ENCODE measurements around the gene ADAMTS17.

The ADAMTS17 gene

GRCh38 chr15:100192097-100193080, 149.4 kb downstream of the ADAMTS17 start:
- Histone ChIP-seq H3K9ac (ENCODE audit: low read depth, low read length) (no peak overlapping the region), H3K36me3 (ENCODE audit: insufficient read depth, low read length) (no peaks in the 10 kb centered on the region), H3K4me1 (ENCODE audit: insufficient read depth, low read length) (no peaks in the 10 kb centered on the region), H3K9me3 (ENCODE audit: control insufficient read depth, insufficient read depth, low read length) (no peaks in the 10 kb centered on the region)

- no peaks in the 10 kb centered on the region for H3K36me3 ChIP-seq (ENCODE audit: insufficient read depth, low read length)
- H3K9me3 ChIP-seq (ENCODE audit: control insufficient read depth, insufficient read depth, low read length) = no peaks in the 10 kb centered on the region
- H3K9ac ChIP-seq (ENCODE audit: low read depth, low read length) = no peak overlapping the region
- H3K4me1 ChIP-seq (ENCODE audit: insufficient read depth, low read length) = no peaks in the 10 kb centered on the region
Measured at GRCh38 chr15:100191161-100191560, 150.6 kb downstream of the ADAMTS17 start.

- Histone ChIP-seq H3K9me3 (ENCODE audit: control insufficient read depth, insufficient read depth, low read length) (no peaks in the 10 kb centered on the region), H3K4me1 (ENCODE audit: insufficient read depth, low read length) (no peaks in the 10 kb centered on the region), H3K36me3 (ENCODE audit: insufficient read depth, low read length) (no peaks in the 10 kb centered on the region), H3K9ac (ENCODE audit: low read depth, low read length) (no peak overlapping the region)
Measured at GRCh38 chr15:100190675-100191074, 151.1 kb downstream of the ADAMTS17 start.

GRCh38 chr15:100189849-100190248, 151.9 kb downstream of the ADAMTS17 start:
- Histone ChIP-seq H3K9me3 (ENCODE audit: control insufficient read depth, insufficient read depth, low read length) (no peaks in the 10 kb centered on the region), H3K4me1 (ENCODE audit: insufficient read depth, low read length) (no peaks in the 10 kb centered on the region), H3K9ac (ENCODE audit: low read depth, low read length) (no peak overlapping the region), H3K36me3 (ENCODE audit: insufficient read depth, low read length) (no peaks in the 10 kb centered on the region)

- Histone ChIP-seq H3K36me3 (ENCODE audit: insufficient read depth, low read length) (no peaks in the 10 kb centered on the region), H3K9me3 (ENCODE audit: control insufficient read depth, insufficient read depth, low read length) (no peaks in the 10 kb centered on the region), H3K4me1 (ENCODE audit: insufficient read depth, low read length) (no peaks in the 10 kb centered on the region), H3K9ac (ENCODE audit: low read depth, low read length) (no peak overlapping the region)
Measured at GRCh38 chr15:100189319-100189718, 152.5 kb downstream of the ADAMTS17 start.

- Histone ChIP-seq H3K36me3 (ENCODE audit: insufficient read depth, low read length) (no peaks in the 10 kb centered on the region), H3K4me1 (ENCODE audit: insufficient read depth, low read length) (no peaks in the 10 kb centered on the region), H3K9me3 (ENCODE audit: control insufficient read depth, insufficient read depth, low read length) (no peaks in the 10 kb centered on the region), H3K9ac (ENCODE audit: low read depth, low read length) (no peak overlapping the region)
Measured at GRCh38 chr15:100187677-100188076, 154.1 kb downstream of the ADAMTS17 start.

GRCh38 chr15:100186960-100187359, 154.8 kb downstream of the ADAMTS17 start:
- Histone ChIP-seq H3K4me1 (ENCODE audit: insufficient read depth, low read length) (no peaks in the 10 kb centered on the region), H3K36me3 (ENCODE audit: insufficient read depth, low read length) (no peaks in the 10 kb centered on the region)

GRCh38 chr15:100186366-100186765, 155.4 kb downstream of the ADAMTS17 start:
- Histone ChIP-seq H3K36me3 (ENCODE audit: insufficient read depth, low read length) (no peaks in the 10 kb centered on the region), H3K9ac (ENCODE audit: low read depth, low read length) (no peak overlapping the region)

More at GRCh38 chr15:100186960-100187359, 154.8 kb downstream of the ADAMTS17 start:
- H3K9me3 ChIP-seq (ENCODE audit: control insufficient read depth, insufficient read depth, low read length) = no peaks in the 10 kb centered on the region
- no peak overlapping the region for H3K9ac ChIP-seq (ENCODE audit: low read depth, low read length)

GRCh38 chr15:100183921-100184495, 157.8 kb downstream of the ADAMTS17 start:
- Histone ChIP-seq H3K9me3 (ENCODE audit: control insufficient read depth, insufficient read depth, low read length) (no peaks in the 10 kb centered on the region), H3K36me3 (ENCODE audit: insufficient read depth, low read length) (no peaks in the 10 kb centered on the region), H3K4me1 (ENCODE audit: insufficient read depth, low read length) (no peaks in the 10 kb centered on the region), H3K9ac (ENCODE audit: low read depth, low read length) (no peak overlapping the region)

More at GRCh38 chr15:100186366-100186765, 155.4 kb downstream of the ADAMTS17 start:
- no peaks in the 10 kb centered on the region for H3K9me3 ChIP-seq (ENCODE audit: control insufficient read depth, insufficient read depth, low read length)
- no peaks in the 10 kb centered on the region for H3K4me1 ChIP-seq (ENCODE audit: insufficient read depth, low read length)

- H3K9ac ChIP-seq (ENCODE audit: low read depth, low read length) = no peak overlapping the region
- H3K36me3 ChIP-seq (ENCODE audit: insufficient read depth, low read length) = no peaks in the 10 kb centered on the region
Measured at GRCh38 chr15:100180921-100181320, 160.9 kb downstream of the ADAMTS17 start.

GRCh38 chr15:100175406-100176114, 166.2 kb downstream of the ADAMTS17 start:
- Histone ChIP-seq H3K4me1 (ENCODE audit: insufficient read depth, low read length) (no peaks in the 10 kb centered on the region), H3K9me3 (ENCODE audit: control insufficient read depth, insufficient read depth, low read length) (0 out of 2 replicates have a peak, but pooled peaks cover 4% of the 10 kb centered on the region), H3K36me3 (ENCODE audit: insufficient read depth, low read length) (no peaks in the 10 kb centered on the region), H3K9ac (ENCODE audit: low read depth, low read length) (no peak overlapping the region)

More at GRCh38 chr15:100180921-100181320, 160.9 kb downstream of the ADAMTS17 start:
- no peaks in the 10 kb centered on the region for H3K9me3 ChIP-seq (ENCODE audit: control insufficient read depth, insufficient read depth, low read length)
- no peaks in the 10 kb centered on the region for H3K4me1 ChIP-seq (ENCODE audit: insufficient read depth, low read length)

GRCh38 chr15:100174904-100175275, 166.9 kb downstream of the ADAMTS17 start:
- Histone ChIP-seq H3K9ac (ENCODE audit: low read depth, low read length) (no peak overlapping the region), H3K36me3 (ENCODE audit: insufficient read depth, low read length) (no peaks in the 10 kb centered on the region), H3K4me1 (ENCODE audit: insufficient read depth, low read length) (no peaks in the 10 kb centered on the region), H3K9me3 (ENCODE audit: control insufficient read depth, insufficient read depth, low read length) (0 out of 2 replicates have a peak, but pooled peaks cover 4% of the 10 kb centered on the region)

- Histone ChIP-seq H3K9me3 (ENCODE audit: control insufficient read depth, insufficient read depth, low read length) (0 out of 2 replicates have a peak, but pooled peaks cover 4% of the 10 kb centered on the region), H3K36me3 (ENCODE audit: insufficient read depth, low read length) (no peaks in the 10 kb centered on the region), H3K4me1 (ENCODE audit: insufficient read depth, low read length) (no peaks in the 10 kb centered on the region), H3K9ac (ENCODE audit: low read depth, low read length) (no peak overlapping the region)
Measured at GRCh38 chr15:100174159-100174903, 167.4 kb downstream of the ADAMTS17 start.

Measured in ES-I3 (cell line).